HG03457 (cell line): ENCODE results near the gene GNA14.
"Not testable (repeated sequence)": the region's sequence is repeated elsewhere in the genome, so short reads cannot be mapped to it uniquely, and the experiment has no call there.

ENCODE experiments used
- ATAC-seq: cut with Tn5 transposase; IDR thresholded peaks from one replicate; pipeline ENCODE4 v1.9.1; 2021; ENCODE audit warnings: moderate number of reproducible peaks; ENCODE audit not compliant: unreplicated experiment

Gene GNA14

GRCh38 chr9:77648234-77649108 lies at the start of gene GNA14:
Gene GNA14, minus strand, starts transcription at chr9:77648322. Its CDS starts 529 bp downstream, at chr9:77647793.
- no peak for ATAC-seq

- ATAC-seq = no peak
These were observed 49.3 kb upstream of the GNA14 start for GRCh38 chr9:77697238-77697984.

GRCh38 chr9:77690723-77691122 lies 42.6 kb upstream of the GNA14 start:
- not testable (repeated sequence) for ATAC-seq

GRCh38 chr9:77690119-77690518 lies 42.0 kb upstream of the GNA14 start:
- not testable (repeated sequence) for ATAC-seq

- not testable (repeated sequence) for ATAC-seq
These were observed 39.6 kb upstream of the GNA14 start for GRCh38 chr9:77687737-77688136.

GRCh38 chr9:77680581-77680980 lies 32.5 kb upstream of the GNA14 start:
- no peak for ATAC-seq

- no peak for ATAC-seq
These were observed 31.7 kb upstream of the GNA14 start for GRCh38 chr9:77679661-77680368.

GRCh38 chr9:77679088-77679487 lies 31.0 kb upstream of the GNA14 start:
- ATAC-seq = no peak

- no peak for ATAC-seq
These were observed 29.9 kb upstream of the GNA14 start for GRCh38 chr9:77677957-77678535.

- no peak for ATAC-seq
These were observed 29.3 kb upstream of the GNA14 start for GRCh38 chr9:77677397-77677796.

- no peak for ATAC-seq
These were observed 26.0 kb upstream of the GNA14 start for GRCh38 chr9:77673941-77674791.

GRCh38 chr9:77672183-77672582 lies 24.1 kb upstream of the GNA14 start:
- ATAC-seq = no peak

- ATAC-seq = no peak
These were observed 19.0 kb upstream of the GNA14 start for GRCh38 chr9:77667151-77667550.

- ATAC-seq = no peak
These were observed 15.6 kb upstream of the GNA14 start for GRCh38 chr9:77663754-77664153.

- no peak for ATAC-seq
These were observed 13.5 kb upstream of the GNA14 start for GRCh38 chr9:77661566-77662085.

- ATAC-seq = no peak
These were observed 11.8 kb upstream of the GNA14 start for GRCh38 chr9:77659926-77660325.

GRCh38 chr9:77651203-77651602 lies 3.1 kb upstream of the GNA14 start:
- no peak for ATAC-seq

- ATAC-seq = no peak
These were observed 1.1 kb upstream of the GNA14 start for GRCh38 chr9:77649109-77649812.
